GM18505 (cell line): ENCODE results near the gene TAC3.
"Not testable (repeated sequence)": the region's sequence is repeated elsewhere in the genome, so short reads cannot be mapped to it uniquely, and the experiment has no call there.

ENCODE experiments used
- ATAC-seq: cut with Tn5 transposase; IDR thresholded peaks from one replicate; pipeline ENCODE4 v1.9.1; 2021; ENCODE audit not compliant: unreplicated experiment

TAC3 gene

DNA sequence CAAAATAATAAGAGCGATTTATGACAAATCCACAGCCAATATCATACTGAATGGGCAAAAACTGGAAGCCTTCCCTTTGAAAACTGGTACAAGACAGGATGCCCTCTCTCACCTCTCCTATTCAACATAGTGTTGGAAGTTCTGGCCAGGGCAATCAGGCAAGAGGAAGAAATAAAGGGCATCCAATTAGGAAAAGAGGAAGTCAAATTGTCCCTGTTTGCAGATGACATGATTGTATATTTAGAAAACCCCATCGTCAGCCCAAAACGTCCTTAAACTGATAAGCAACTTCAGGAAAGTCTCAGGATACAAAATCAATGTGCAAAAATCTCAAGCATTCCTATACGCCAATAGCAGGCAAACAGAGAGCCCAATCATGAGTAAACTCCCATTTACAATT is 54.1 kb downstream of the TAC3 start:
- not testable (repeated sequence) for ATAC-seq
